Nephron progenitor cell (in vitro differentiated cells): ENCODE data around the gene MYL12B.
A peak's percentile ranks its signal among the peaks of the same experiment; 100 is the strongest.

Experiments
- DNase-seq: peaks from one replicate; pipeline ENCODE4 v3.0.0; 2021
- H3K27ac Mint-ChIP-seq: 2 replicates; pipeline ENCODE4 v1.8.0; 2021; ENCODE audit warnings: mild to moderate bottlenecking, moderate library complexity, mixed read lengths
- H3K27me3 Mint-ChIP-seq: 2 replicates; pipeline ENCODE4 v1.8.0; 2021; ENCODE audit warnings: mild to moderate bottlenecking, low read depth, mixed read lengths; ENCODE audit not compliant: poor library complexity
- H3K36me3 Mint-ChIP-seq: 2 replicates; pipeline ENCODE4 v1.8.0; 2021; ENCODE audit warnings: low read depth, mixed read lengths
- H3K4me1 Mint-ChIP-seq: 2 replicates; pipeline ENCODE4 v1.8.0; 2021; ENCODE audit warnings: mixed read lengths
- H3K4me3 Mint-ChIP-seq: 2 replicates; pipeline ENCODE4 v1.8.0; 2021; ENCODE audit warnings: mild to moderate bottlenecking, moderate library complexity, mixed read lengths
- H3K9me3 Mint-ChIP-seq: 2 replicates; pipeline ENCODE4 v1.8.0; 2021; ENCODE audit warnings: mild to moderate bottlenecking, moderate library complexity, mixed read lengths
- TF ChIP-seq, protein P1 (sequence below): fragments of 200-600 bp; sonication (generic); IDR thresholded peaks from 2 replicates; pipeline ENCODE4 v1.5.0; 2021; ENCODE audit warnings: antibody characterized with exemption

MYL12B gene

DNA sequence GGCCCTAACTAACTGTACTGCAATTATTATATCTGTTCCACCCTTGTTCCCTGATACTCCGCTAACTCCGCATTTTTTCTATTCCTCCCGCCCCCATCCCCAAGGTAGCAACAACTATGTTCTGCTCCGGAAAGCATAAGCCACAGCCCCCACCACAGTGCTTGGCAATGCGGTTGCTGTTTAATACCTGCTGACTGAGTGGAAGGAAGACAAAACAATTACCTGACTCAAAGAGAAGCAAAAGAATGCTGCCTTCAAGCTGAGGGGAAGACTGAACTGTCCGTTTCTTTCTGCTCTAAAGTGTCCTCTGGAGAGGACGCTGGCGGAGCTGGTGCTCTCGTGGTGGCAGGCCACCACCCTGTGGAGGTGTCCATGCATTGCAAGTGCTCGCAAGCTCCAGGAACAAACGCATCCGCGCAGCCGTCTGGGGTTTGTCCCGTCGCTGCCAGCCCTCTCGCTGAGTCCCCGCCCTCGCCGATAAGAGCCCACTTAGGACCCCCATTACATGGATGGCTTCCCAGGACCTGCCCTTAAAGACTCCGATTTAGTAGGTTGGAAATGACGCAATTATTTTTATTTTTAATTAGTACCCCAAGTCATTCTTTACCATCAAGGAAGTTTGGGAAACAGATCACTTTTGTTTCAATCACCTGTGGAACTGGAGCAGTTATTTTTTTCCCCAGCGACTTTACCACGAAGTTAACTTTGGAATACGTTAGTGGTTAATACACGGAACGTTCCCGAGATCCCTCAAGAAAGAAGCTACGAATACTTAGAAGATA lies 15.9 kb upstream of the MYL12B start:
- Mint-ChIP-seq H3K27ac (no peak overlapping the region), H3K36me3 (peaks cover 25% of the 10 kb centered on the region), H3K9me3 (peaks cover 26% of the 10 kb centered on the region), H3K4me3 (peak overlapping the region; percentile 81), H3K4me1 (peaks cover 29% of the 10 kb centered on the region), H3K27me3 (no peaks in the 10 kb centered on the region)
- TF ChIP-seq, protein P1, sequence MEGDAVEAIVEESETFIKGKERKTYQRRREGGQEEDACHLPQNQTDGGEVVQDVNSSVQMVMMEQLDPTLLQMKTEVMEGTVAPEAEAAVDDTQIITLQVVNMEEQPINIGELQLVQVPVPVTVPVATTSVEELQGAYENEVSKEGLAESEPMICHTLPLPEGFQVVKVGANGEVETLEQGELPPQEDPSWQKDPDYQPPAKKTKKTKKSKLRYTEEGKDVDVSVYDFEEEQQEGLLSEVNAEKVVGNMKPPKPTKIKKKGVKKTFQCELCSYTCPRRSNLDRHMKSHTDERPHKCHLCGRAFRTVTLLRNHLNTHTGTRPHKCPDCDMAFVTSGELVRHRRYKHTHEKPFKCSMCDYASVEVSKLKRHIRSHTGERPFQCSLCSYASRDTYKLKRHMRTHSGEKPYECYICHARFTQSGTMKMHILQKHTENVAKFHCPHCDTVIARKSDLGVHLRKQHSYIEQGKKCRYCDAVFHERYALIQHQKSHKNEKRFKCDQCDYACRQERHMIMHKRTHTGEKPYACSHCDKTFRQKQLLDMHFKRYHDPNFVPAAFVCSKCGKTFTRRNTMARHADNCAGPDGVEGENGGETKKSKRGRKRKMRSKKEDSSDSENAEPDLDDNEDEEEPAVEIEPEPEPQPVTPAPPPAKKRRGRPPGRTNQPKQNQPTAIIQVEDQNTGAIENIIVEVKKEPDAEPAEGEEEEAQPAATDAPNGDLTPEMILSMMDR = peak; percentile 84
- DNase-seq = peak; percentile 79

DNA sequence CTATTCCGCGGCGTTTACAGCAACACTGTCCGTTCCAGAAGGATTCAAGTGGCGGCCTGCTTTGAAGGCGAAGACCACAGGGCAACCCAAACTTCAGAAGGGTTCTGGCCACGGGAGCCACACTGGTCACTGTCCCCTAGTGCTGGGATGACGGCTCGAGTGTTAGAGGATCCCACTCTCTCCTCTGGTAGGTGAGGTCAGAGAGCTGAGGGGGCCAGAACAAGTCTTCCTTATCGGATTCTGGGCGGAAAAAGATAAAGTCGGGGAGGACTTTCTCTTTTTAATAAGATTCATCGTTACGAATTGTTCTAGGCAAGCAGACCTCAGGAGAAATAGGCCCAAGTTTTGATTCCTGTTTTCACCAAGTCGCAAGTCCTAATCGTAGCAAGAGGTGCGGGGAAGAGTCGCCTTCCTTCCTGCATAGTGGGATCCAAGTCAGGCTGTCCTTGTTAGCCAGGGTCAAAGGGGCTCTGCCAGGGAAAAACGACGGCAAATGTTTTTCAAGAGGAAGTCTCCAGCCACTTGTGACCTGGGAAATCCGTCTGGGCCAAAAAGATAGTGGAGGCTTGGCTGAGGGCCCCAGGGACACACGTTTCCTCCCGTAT lies 15.2 kb upstream of the MYL12B start:
- peak overlapping the region; percentile 100 for H3K27ac Mint-ChIP-seq
- peak overlapping the region; percentile 98 for H3K4me3 Mint-ChIP-seq
- no peak for DNase-seq
- TF ChIP-seq, protein P1 = no peak
- peaks cover 21% of the 10 kb centered on the region for H3K36me3 Mint-ChIP-seq
- no peaks in the 10 kb centered on the region for H3K27me3 Mint-ChIP-seq
- H3K9me3 Mint-ChIP-seq = peaks cover 21% of the 10 kb centered on the region
- H3K4me1 Mint-ChIP-seq = peaks cover 29% of the 10 kb centered on the region

DNA sequence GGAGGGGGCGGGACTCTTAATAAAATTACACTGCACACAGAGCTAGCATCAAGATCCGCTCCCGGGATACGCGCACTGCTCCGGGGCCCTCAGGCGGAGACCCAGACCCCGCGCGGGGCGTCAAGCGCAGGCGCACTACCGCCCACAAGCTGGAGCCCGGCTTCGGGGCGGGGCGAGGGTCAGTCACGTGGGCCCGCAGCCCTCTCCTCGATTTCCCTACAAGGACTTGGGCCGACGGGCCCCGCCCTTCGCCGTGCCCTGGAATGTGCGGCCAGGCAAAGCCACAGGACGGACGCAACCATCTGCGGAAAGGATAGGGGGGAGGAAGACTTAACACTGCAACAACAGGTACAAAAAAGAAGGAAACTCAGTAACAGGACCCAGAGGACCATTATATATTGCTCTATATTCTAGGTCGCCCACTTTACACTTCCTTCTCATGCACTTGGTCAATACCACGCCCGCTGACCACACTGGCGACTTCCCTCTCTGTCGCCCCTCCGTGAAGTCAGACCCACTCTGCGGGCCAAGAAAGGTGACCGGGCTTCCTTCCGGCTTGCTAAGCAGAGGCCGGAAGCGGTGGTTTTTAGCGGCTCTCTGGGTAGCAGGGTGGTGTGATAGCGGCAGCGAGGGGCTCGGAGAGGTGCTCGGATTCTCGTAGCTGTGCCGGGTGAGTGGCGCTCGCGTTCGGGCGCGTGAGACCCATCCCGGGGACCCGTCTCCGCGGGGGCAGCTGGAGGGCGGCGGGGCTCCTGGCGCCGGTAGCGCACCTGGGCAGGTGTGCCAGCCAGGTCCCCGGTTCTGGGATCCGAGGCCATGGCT lies 14.5 kb upstream of the MYL12B start, which contains the start of gene MYL12A:
Gene MYL12A, plus strand, starts transcription at position 562 of the 822 bp plus-strand sequence. CDS start 5,447 bp downstream, outside the sequence.
- peaks cover 14% of the 10 kb centered on the region for H3K36me3 Mint-ChIP-seq
- H3K4me1 Mint-ChIP-seq = peaks cover 29% of the 10 kb centered on the region
- peak within 1 kb of the TSS; percentile 98 for H3K4me3 Mint-ChIP-seq
- peak; percentile 97 for DNase-seq
- H3K9me3 Mint-ChIP-seq = peaks cover 14% of the 10 kb centered on the region
- peak within 1 kb of the TSS; percentile 100 for H3K27ac Mint-ChIP-seq
- no peaks in the 10 kb centered on the region for H3K27me3 Mint-ChIP-seq
- TF ChIP-seq, protein P1 = no peak

GRCh38 chr18:3248062-3248657 lies 13.8 kb upstream of the MYL12B start:
- DNase-seq = peak; percentile 61
- TF ChIP-seq, protein P1 = no peak
- Mint-ChIP-seq H3K27me3 (no peaks in the 10 kb centered on the region), H3K36me3 (peaks cover 12% of the 10 kb centered on the region), H3K4me3 (peak overlapping the region; percentile 98), H3K9me3 (peaks cover 7% of the 10 kb centered on the region), H3K4me1 (peaks cover 29% of the 10 kb centered on the region), H3K27ac (peak overlapping the region; percentile 90)

DNA sequence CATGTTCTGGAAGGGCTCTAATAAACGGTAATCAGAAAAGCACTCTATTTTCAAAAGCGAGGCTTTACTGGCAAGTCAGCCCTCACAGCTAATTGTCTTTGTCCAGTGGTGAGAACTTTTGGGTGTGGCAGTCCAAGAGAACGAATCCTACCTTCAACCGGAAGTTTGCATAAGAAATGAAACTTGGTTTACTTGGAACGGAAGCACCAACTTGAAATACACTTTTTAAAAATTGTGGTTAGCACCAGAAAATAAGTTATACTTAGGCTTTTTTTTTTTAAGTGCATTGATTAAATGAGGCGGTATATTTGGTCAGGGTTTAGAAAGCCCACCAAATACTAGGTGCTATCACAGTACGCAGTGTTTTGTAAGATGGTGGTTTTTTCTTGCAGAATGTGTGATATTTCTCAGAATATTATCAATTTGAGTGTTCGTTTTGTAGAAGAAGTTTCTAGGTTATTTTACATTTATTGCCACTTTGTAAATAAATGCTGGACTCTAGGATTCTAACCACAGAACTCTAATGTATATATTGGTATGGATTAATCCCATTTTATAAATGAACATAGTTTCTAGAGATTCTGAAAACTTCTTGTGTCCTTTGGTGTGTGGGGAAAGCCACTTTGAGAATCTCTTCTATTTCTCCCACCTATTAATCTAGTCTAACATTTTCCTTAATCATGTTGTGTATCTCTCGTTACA lies 13.1 kb upstream of the MYL12B start:
- H3K36me3 Mint-ChIP-seq = peaks cover 17% of the 10 kb centered on the region
- no peak for DNase-seq

More for the DNA sequence above, 13.1 kb upstream of the MYL12B start:
- Mint-ChIP-seq H3K9me3 (peaks cover 4% of the 10 kb centered on the region), H3K27me3 (no peaks in the 10 kb centered on the region), H3K27ac (peak overlapping the region; percentile 90), H3K4me1 (peaks cover 29% of the 10 kb centered on the region), H3K4me3 (peak overlapping the region; percentile 98)
- TF ChIP-seq, protein P1 = no peak
